Testis (tissue), 3 donors: ENCODE measurements around the gene JMJD8. TPM values are rescaled to one million over a fixed set of nuclear protein-coding genes. Genes with fewer than 3 reads are reported as not detected.
A peak's percentile ranks its signal among the peaks of the same experiment; 100 is the strongest.

Experiments used
- DNase-seq: peaks from one replicate; pipeline ENCODE4 v3.0.0-alpha.2; 2019
- H3K27ac ChIP-seq, 2 donors: fragments of 200-600 bp; sonication (generic); one replicate each; pipeline ENCODE4 v1.5.1; 2019
- H3K27me3 ChIP-seq: fragments of 200-600 bp; sonication (generic); one replicate; pipeline ENCODE4 v1.5.1; 2019
- H3K36me3 ChIP-seq: fragments of 200-600 bp; sonication (generic); one replicate; pipeline ENCODE4 v1.5.1; 2017; ENCODE audit warnings: low read depth; ENCODE audit errors: missing control alignments
- H3K4me1 ChIP-seq: fragments of 200-600 bp; sonication (generic); one replicate; pipeline ENCODE4 v1.5.1; 2019
- H3K4me3 ChIP-seq, 2 donors: fragments of 200-600 bp; sonication (generic); one replicate each; pipeline ENCODE4 v1.5.1; 2017 to 2019
- H3K9me3 ChIP-seq: fragments of 200-600 bp; sonication (generic); one replicate; pipeline ENCODE4 v1.5.1; 2017
- POLR2A ChIP-seq: fragments of 450-650 bp; IDR thresholded peaks from one replicate; pipeline ENCODE4 v1.6.1; 2017; ENCODE audit warnings: antibody characterized with exemption, mild to moderate bottlenecking, moderate library complexity
- WGBS, 2 donors: methylation state at CpG; one replicate each; pipeline ENCODE4 v1.1.5; 2018; 5-methylcytosine and 5-hydroxymethylcytosine counted together
- intact Hi-C: fragments of 100-400 bp; cut with DNase I; formaldehyde crosslinking; loops from one replicate; pipeline ENCODE4 v1.15.1; 2023; ENCODE audit warnings: low total_unique reads
- polyA plus RNA-seq: library from polyadenylated mRNA; stranded (reverse); fragments of 350-450 nt; fragmentation: Illumina TruSeq; extraction: RNeasy Lipid Tissue Mini Kit (QIAGEN cat#74804); gene quantifications from one replicate; pipeline ENCODE4 v1.2.3, GENCODE V29; 2014; ENCODE audit warnings: low read depth, low replicate concordance; ENCODE audit not compliant: insufficient read depth
- total RNA-seq, 2 donors: library from RNA; depleted of rRNA; stranded (reverse); fragments of >200 nt; gene quantifications; one replicate each; pipeline ENCODE4 v1.2.3, GENCODE V29; 2016
- TF ChIP-seq, protein P1 (sequence below), 3 experiments: fragments of 450-650 bp in 2 of 3; fragments of 200-600 bp in 1 of 3; sonication (generic) in 1 of 3; IDR thresholded peaks; one replicate each; pipeline ENCODE4 v1.5.1; 2016 to 2019; ENCODE audit warnings: antibody characterized with exemption in 3 of 3, mild to moderate bottlenecking in 2 of 3, moderate library complexity in 1 of 3

Gene JMJD8
- total and polyA plus RNA-seq, 3 donors from 2014 or later = 84.2 to 101 (median 95.5) TPM

DNA sequence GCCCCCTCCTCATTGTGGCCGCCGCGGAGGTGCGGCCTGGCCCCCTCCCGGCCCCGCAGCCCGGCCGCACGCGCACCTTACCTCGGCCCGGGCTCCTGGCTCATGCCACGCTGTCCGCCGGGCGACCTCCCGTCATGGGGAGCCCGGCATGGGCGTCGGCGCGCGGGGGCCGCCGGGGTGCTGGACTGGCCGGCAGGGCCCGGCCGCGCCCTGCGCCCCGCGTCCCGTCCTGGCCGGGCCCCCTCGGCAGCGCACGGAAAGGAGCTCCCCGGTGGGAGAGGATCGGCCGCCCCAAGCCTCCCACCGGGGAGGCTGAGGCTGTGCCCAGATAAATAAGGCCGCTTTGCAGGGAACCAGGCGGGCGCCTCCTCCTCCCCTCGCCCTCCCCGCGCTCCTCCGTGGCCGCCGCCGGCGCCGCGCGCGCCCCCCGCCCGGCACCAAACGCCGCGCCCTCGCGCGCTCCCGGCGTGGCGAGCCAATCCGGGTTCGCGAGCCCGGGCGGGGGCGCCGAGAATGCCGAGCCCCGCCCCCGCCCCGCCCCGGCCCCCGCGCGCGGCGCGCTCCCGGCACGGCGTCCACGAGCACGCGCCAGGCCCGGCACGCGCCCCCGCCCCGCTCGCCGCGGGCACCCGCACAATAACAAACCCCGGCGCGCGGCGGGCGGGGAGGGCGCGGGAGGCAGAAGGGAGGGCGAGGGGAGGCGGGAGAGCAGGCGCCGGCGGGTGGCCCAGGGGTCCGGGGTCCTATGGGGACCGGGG is 21.5 kb upstream of the JMJD8 start, which contains the start of gene FBXL16:
TSS of gene FBXL16 (minus strand) at position 371 of the 758 bp plus-strand sequence. CDS start 8,396 bp downstream, outside the sequence.
- peak; percentile 54 for DNase-seq
- intact Hi-C loops = no loop called here
- peak within 1 kb of the TSS; percentile 12 to 34 for H3K4me3 ChIP-seq
- TF ChIP-seq, protein P1, sequence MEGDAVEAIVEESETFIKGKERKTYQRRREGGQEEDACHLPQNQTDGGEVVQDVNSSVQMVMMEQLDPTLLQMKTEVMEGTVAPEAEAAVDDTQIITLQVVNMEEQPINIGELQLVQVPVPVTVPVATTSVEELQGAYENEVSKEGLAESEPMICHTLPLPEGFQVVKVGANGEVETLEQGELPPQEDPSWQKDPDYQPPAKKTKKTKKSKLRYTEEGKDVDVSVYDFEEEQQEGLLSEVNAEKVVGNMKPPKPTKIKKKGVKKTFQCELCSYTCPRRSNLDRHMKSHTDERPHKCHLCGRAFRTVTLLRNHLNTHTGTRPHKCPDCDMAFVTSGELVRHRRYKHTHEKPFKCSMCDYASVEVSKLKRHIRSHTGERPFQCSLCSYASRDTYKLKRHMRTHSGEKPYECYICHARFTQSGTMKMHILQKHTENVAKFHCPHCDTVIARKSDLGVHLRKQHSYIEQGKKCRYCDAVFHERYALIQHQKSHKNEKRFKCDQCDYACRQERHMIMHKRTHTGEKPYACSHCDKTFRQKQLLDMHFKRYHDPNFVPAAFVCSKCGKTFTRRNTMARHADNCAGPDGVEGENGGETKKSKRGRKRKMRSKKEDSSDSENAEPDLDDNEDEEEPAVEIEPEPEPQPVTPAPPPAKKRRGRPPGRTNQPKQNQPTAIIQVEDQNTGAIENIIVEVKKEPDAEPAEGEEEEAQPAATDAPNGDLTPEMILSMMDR (IDR thresholded peaks at IDR 0.05) = no peak
- no peak for TF ChIP-seq POLR2A
- no peak within 1 kb of the TSS for H3K27ac ChIP-seq
- no peaks in the 10 kb centered on the region for H3K9me3 ChIP-seq
- H3K36me3 ChIP-seq = no peaks in the 10 kb centered on the region
- no peaks in the 10 kb centered on the region for H3K27me3 ChIP-seq
- H3K4me1 ChIP-seq = peaks cover 5% of the 10 kb centered on the region
- 0 to 1% methylated on average over 4 to 44 of the region's 115 CpGs for WGBS, 2 donors

DNA sequence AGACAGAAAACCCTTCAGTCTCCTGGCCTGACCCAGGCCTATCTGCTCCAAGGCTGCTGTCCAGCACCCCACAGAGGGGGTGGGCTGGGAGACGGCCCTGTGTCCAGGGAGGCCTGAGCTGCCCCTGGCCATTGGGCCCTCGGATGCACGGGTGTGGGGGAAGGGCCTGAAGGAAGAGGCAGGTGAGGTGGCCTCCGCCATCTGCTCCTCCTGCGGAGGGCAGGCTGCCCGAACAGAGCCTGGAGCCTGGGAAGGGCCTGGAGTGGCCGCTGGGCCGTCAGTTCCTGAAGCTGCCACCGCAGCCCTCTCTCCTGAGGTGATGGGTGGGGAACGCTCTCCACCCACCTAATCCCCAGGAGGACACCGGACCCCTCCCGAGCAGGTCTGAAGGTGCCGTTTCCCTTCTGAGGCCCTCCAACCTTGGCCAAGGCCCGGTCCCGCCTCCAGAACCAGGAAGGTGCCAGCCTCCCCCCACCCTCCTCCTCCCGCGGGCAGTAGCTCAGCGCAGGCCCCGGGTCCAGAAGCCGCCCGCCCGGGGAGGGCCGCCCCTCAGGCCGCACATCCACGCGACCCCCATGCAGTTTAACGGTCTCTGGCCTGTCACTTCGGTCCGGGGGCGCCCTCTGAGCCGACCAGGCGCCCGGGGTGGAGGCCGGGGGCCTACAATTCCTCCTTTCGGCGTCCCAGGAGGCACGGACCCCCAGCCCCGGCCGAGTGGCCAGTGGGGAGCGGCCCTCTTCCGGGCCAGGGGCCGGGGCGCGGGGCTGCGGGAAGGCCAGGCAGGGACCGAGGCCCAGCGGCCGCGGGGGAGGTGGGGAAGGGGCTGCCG is 20.6 kb upstream of the JMJD8 start:
- Histone ChIP-seq H3K27ac (no peak overlapping the region), H3K36me3 (no peaks in the 10 kb centered on the region), H3K4me1 (peaks cover 1% of the 10 kb centered on the region), H3K27me3 (no peaks in the 10 kb centered on the region), H3K9me3 (no peaks in the 10 kb centered on the region), H3K4me3 (peak overlapping the region; percentile 12 to 34)
- intact Hi-C loops = no loop called here
- WGBS, 2 donors = 5 to 16% methylated on average over 4 to 39 of the region's 50 CpGs
- DNase-seq = no peak
- no peak for TF ChIP-seq POLR2A
- TF ChIP-seq, protein P1 (IDR thresholded peaks at IDR 0.05) = no peak

DNA sequence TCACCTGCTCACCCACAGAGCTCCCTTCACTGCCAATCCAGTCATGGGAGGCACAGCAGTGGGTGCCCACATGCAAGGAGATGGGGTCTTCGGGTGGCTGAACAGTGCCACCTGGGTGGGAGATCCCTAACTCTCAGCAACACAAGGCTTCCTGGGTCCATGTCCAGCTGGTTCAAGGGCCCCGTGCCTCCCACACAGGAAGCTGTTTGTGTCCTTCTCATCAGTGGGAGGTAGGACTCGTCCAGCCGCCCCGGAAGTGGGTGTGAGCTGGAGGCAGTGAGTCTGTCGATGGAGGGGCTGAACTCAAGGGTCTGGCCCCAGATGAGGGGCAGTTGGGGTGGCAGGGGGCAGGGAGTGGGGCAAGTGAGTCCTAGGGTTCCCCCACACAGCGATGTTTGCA is 19.9 kb upstream of the JMJD8 start:
- Histone ChIP-seq H3K9me3 (no peaks in the 10 kb centered on the region), H3K36me3 (no peaks in the 10 kb centered on the region), H3K27me3 (no peaks in the 10 kb centered on the region), H3K27ac (no peak overlapping the region), H3K4me1 (no peaks in the 10 kb centered on the region), H3K4me3 (no peak overlapping the region)
- TF ChIP-seq, protein P1 (IDR thresholded peaks at IDR 0.05) = no peak
- TF ChIP-seq POLR2A = no peak
- intact Hi-C loops = no loop called here
- DNase-seq = no peak
- 63 to 70% methylated on average over 4 to 7 of the region's 7 CpGs for WGBS, 2 donors

DNA sequence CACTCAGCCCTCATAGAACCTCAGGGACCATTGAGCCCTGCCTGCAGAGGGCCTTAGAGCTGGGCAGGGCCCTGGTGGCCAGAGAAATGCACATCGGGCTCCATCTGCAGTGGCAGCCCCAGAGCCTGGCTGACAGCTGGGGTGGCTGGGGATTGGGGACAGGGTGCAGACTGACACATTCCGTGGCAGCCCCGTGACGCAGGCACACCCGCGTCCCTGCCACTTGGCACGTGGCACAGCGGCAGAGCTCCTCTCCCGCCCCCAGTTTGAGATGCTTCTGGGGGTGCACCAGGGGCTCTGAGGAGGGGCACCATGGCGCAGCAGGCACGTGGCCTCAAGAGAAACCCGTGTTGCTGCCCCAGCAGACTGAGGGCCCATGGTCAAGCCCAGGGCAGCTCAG is 19.3 kb upstream of the JMJD8 start:
- Histone ChIP-seq H3K4me3 (no peak overlapping the region), H3K4me1 (no peaks in the 10 kb centered on the region), H3K27me3 (no peaks in the 10 kb centered on the region), H3K27ac (no peak overlapping the region), H3K36me3 (no peaks in the 10 kb centered on the region), H3K9me3 (no peaks in the 10 kb centered on the region)
- WGBS, 2 donors = 88% methylated on average over 9 of the region's 12 CpGs; no CpG with 5 or more reads in 1 of the 2 donors
- TF ChIP-seq POLR2A = no peak
- TF ChIP-seq, protein P1 (IDR thresholded peaks at IDR 0.05) = no peak
- no peak for DNase-seq
- intact Hi-C loops = no loop called here
